Measurements from ENCODE around the gene ARMC12.

ARMC12 gene

DNA sequence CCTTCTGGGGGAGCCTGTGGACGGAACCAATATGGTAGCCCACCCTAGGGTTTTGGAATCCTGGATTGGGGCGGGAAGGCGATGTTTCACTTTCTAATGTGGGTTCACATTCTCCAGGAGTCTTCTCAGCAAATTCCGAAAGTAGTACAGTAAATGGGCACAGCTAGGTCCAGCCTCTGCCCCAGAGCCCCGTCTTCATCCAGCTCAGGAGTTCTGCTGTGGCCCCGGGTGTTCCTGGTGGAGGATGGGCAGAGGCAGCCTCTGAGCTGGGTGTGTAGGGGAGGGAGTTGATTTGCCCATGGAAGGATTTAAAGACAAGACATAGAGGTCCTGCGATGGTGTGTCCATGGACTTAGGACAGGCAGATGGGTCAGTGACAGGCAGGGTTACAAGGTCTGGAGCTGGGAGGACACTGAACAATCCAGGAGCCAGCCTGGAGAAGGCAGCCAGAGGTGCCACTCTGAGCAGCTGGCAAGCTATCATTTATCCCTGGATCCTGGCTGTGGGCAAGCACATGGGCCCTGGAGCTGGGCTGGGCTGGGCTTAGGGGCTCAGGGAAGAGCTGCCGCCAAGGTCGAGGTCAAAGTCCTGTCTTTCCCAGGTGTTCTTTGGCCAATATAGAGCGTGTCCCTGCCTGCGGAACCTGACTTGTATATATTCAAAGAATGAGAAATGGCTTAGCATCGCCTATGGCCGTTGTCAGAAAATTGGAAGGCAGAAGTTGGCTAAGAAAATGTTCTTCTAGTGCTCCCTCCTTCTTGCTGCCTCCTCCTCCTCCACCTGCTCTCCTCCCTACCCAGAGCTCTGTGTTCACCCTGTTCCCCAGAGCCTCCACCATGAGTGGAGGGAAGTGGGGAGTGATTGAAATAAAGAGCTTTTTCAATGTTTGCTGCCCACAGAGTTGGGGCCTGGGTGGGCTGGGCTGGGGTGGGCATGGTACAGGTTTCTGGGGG is 50.7 kb downstream of the ARMC12 start:
- H3F3A ChIP-seq (ENCODE audit: control insufficient read depth, insufficient read depth): no peaks in the 10 kb centered on the region
- H3K4me3 ChIP-seq (ENCODE audit: low read length): no peak overlapping the region
- H3K27ac ChIP-seq (ENCODE audit: low read depth, low read length): no peak overlapping the region
- TF ChIP-seq, protein P1, sequence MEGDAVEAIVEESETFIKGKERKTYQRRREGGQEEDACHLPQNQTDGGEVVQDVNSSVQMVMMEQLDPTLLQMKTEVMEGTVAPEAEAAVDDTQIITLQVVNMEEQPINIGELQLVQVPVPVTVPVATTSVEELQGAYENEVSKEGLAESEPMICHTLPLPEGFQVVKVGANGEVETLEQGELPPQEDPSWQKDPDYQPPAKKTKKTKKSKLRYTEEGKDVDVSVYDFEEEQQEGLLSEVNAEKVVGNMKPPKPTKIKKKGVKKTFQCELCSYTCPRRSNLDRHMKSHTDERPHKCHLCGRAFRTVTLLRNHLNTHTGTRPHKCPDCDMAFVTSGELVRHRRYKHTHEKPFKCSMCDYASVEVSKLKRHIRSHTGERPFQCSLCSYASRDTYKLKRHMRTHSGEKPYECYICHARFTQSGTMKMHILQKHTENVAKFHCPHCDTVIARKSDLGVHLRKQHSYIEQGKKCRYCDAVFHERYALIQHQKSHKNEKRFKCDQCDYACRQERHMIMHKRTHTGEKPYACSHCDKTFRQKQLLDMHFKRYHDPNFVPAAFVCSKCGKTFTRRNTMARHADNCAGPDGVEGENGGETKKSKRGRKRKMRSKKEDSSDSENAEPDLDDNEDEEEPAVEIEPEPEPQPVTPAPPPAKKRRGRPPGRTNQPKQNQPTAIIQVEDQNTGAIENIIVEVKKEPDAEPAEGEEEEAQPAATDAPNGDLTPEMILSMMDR (IDR thresholded peaks at IDR 0.05; ENCODE audit: low read depth, low read length, poor library complexity, severe bottlenecking): no peak
- TF ChIP-seq EZH2phosphoT487 (IDR thresholded peaks at IDR 0.05; ENCODE audit: borderline replicate concordance, low read length): no peak
- H3K27me3 ChIP-seq (ENCODE audit: control insufficient read depth, low read length): peaks cover 34% of the 10 kb centered on the region
- no peaks in the 10 kb centered on the region for H3K9me3 ChIP-seq (ENCODE audit: control insufficient read depth, insufficient read depth, low read length)
- no peaks in the 10 kb centered on the region for H4K20me1 ChIP-seq (ENCODE audit: control insufficient read depth, insufficient read depth, low read depth, low read length)
- no peaks in the 10 kb centered on the region for H3K4me1 ChIP-seq (ENCODE audit: control insufficient read depth, low read length)
- no peak overlapping the region for H3K4me2 ChIP-seq (ENCODE audit: low read length)
- no peaks in the 10 kb centered on the region for H3K36me3 ChIP-seq (ENCODE audit: control insufficient read depth, low read length)
- no peaks in the 10 kb centered on the region for H3K9me2 ChIP-seq (replicated peaks; ENCODE audit: control insufficient read depth, low read length)
- H3K79me2 ChIP-seq (ENCODE audit: control insufficient read depth, low read length): no peaks in the 10 kb centered on the region

GRCh38 chr6:35788423-35788982 is 51.7 kb downstream of the ARMC12 start:
- TF ChIP-seq EZH2phosphoT487 (IDR thresholded peaks at IDR 0.05; ENCODE audit: borderline replicate concordance, low read length): no peak
- Histone ChIP-seq H3K4me1 (ENCODE audit: control insufficient read depth, low read length) (no peaks in the 10 kb centered on the region), H3K27me3 (ENCODE audit: control insufficient read depth, low read length) (peaks cover 37% of the 10 kb centered on the region), H3K4me3 (ENCODE audit: low read length) (no peak overlapping the region), H3K4me2 (ENCODE audit: low read length) (no peak overlapping the region), H3K9me2 (replicated peaks; ENCODE audit: control insufficient read depth, low read length) (no peaks in the 10 kb centered on the region), H3K9me3 (ENCODE audit: control insufficient read depth, insufficient read depth, low read length) (no peaks in the 10 kb centered on the region), H3F3A (ENCODE audit: control insufficient read depth, insufficient read depth) (no peaks in the 10 kb centered on the region), H4K20me1 (ENCODE audit: control insufficient read depth, insufficient read depth, low read depth, low read length) (no peaks in the 10 kb centered on the region), H3K27ac (ENCODE audit: low read depth, low read length) (no peak overlapping the region), H3K79me2 (ENCODE audit: control insufficient read depth, low read length) (no peaks in the 10 kb centered on the region), H3K36me3 (ENCODE audit: control insufficient read depth, low read length) (no peaks in the 10 kb centered on the region)

- no peaks in the 10 kb centered on the region for H3K9me2 ChIP-seq (replicated peaks; ENCODE audit: control insufficient read depth, low read length)
- peaks cover 37% of the 10 kb centered on the region for H3K27me3 ChIP-seq (ENCODE audit: control insufficient read depth, low read length)
- no peaks in the 10 kb centered on the region for H3K79me2 ChIP-seq (ENCODE audit: control insufficient read depth, low read length)
- no peak overlapping the region for H3K4me3 ChIP-seq (ENCODE audit: low read length)
- H3K9me3 ChIP-seq (ENCODE audit: control insufficient read depth, insufficient read depth, low read length): no peaks in the 10 kb centered on the region
- no peaks in the 10 kb centered on the region for H3K4me1 ChIP-seq (ENCODE audit: control insufficient read depth, low read length)
- H3K36me3 ChIP-seq (ENCODE audit: control insufficient read depth, low read length): no peaks in the 10 kb centered on the region
- H3F3A ChIP-seq (ENCODE audit: control insufficient read depth, insufficient read depth): no peaks in the 10 kb centered on the region
- H3K27ac ChIP-seq (ENCODE audit: low read depth, low read length): no peak overlapping the region
- TF ChIP-seq, protein P1 (IDR thresholded peaks at IDR 0.05; ENCODE audit: low read depth, low read length, poor library complexity, severe bottlenecking): no peak
- TF ChIP-seq EZH2phosphoT487 (IDR thresholded peaks at IDR 0.05; ENCODE audit: borderline replicate concordance, low read length): no peak
- H4K20me1 ChIP-seq (ENCODE audit: control insufficient read depth, insufficient read depth, low read depth, low read length): 0 out of 2 replicates have a peak, but pooled peaks cover 5% of the 10 kb centered on the region
- no peak overlapping the region for H3K4me2 ChIP-seq (ENCODE audit: low read length)
Measured at GRCh38 chr6:35790683-35791082, 53.9 kb downstream of the ARMC12 start.
